Rectal smooth muscle tissue (tissue), 1 donor: ENCODE data around the gene HSD17B12.

Source experiments
- H3K27ac ChIP-seq: one replicate; pipeline ENCODE4 v1.7.0; 2013; ENCODE audit warnings: low read depth, low read length, inconsistent platforms
- H3K27me3 ChIP-seq: one replicate; pipeline ENCODE4 v1.7.0; 2013; ENCODE audit warnings: low read length; ENCODE audit not compliant: control insufficient read depth, insufficient read depth
- H3K36me3 ChIP-seq: one replicate; pipeline ENCODE4 v1.7.0; 2013; ENCODE audit warnings: low read length; ENCODE audit not compliant: control insufficient read depth, insufficient read depth
- H3K4me1 ChIP-seq: one replicate; pipeline ENCODE4 v1.7.0; 2013; ENCODE audit warnings: low read length; ENCODE audit not compliant: control insufficient read depth, insufficient read depth
- H3K4me3 ChIP-seq: one replicate; pipeline ENCODE4 v1.7.0; 2013; ENCODE audit warnings: low read length
- H3K9ac ChIP-seq: one replicate; pipeline ENCODE4 v1.7.0; 2013; ENCODE audit warnings: low read length

The HSD17B12 gene

DNA sequence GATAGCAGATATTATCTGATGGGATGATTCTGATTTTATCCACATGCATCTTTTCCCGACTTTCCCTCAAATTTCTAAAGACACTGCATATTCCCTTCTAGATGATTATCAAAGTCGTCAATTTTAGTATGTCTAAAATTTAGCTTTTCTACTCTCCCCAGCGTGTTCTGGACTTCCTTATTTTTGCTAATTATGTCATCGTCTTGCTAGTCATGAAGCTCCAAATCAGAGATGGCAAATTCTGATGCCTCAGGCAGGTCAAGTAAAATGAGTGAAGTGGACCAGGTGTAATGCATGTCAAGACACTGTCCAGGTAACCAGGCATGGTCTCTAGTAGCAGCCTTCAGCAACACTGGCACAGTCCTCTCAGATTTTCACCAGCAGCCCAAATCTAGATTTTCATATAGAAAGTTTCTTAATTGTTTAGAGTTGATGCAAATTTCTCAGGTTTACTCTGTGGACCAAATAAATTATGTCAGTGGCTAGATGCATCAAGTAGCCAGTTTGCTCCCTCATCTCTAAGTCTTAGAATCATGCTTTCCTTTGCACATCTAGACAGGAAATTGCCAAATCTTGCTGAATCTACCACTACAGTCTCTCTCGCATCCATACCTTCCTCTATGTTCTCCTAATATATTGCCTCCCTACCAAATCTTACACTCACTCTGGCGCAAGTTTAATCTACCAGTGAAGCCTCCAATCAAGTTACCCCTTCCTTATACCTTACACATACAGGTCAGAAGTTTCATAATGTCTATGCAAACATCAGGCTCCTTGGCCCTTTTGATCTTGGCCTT, 10.6 kb downstream of the HSD17B12 start:
- H3K4me1 ChIP-seq, result no peaks in the 10 kb centered on the region
- H3K4me3 ChIP-seq, result no peak overlapping the region
- H3K27ac ChIP-seq, result no peak overlapping the region
- H3K9ac ChIP-seq, result no peak overlapping the region
- no peaks in the 10 kb centered on the region for H3K36me3 ChIP-seq
- no peaks in the 10 kb centered on the region for H3K27me3 ChIP-seq

DNA sequence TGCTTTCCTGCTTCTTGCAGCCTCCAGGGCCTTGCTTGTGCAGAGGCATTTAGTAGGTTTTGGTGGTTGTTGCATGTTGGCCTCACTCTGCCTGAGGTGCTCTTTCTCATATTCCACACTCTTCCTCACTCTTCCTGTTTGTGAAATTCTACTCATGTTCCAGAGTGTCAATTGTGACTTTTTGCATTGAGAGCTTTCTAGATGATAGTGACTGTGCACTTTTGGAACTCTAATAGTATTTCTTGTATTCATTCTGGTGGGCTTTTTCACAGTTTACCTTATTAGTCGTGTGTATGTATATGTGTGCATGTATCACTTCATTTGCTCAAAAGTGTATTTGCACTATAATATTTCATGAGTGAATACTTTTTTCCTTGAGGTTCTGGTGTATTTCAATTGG, 11.3 kb downstream of the HSD17B12 start:
- no peaks in the 10 kb centered on the region for H3K36me3 ChIP-seq
- no peak overlapping the region for H3K27ac ChIP-seq
- H3K4me1 ChIP-seq, result no peaks in the 10 kb centered on the region
- no peak overlapping the region for H3K9ac ChIP-seq
- no peak overlapping the region for H3K4me3 ChIP-seq
- H3K27me3 ChIP-seq, result no peaks in the 10 kb centered on the region

- Histone ChIP-seq H3K4me1 (no peaks in the 10 kb centered on the region), H3K27me3 (no peaks in the 10 kb centered on the region), H3K36me3 (no peaks in the 10 kb centered on the region), H3K4me3 (no peak overlapping the region), H3K9ac (no peak overlapping the region), H3K27ac (no peak overlapping the region)
Measured at GRCh38 chr11:43693069-43693468, 12.5 kb downstream of the HSD17B12 start.

DNA sequence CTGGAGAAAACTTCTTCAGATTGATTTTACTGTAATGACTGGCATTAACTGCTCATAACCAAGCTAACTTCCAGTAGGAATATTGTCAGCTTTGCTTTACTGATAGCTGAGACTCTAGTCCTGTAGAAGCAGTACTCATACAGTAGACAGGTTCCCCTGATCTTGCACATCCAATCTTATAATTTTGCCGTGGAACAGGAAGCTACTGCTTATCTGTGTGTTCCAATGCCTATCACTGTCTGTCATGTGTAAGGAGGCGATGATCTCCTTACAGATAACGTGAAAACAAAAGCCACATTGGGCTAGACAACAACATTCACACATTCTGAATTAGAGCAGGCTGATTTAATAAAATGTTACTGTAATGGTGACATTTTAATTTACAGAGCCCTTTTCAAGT, 13.2 kb downstream of the HSD17B12 start:
- Histone ChIP-seq H3K4me1 (no peaks in the 10 kb centered on the region), H3K27ac (no peak overlapping the region), H3K36me3 (no peaks in the 10 kb centered on the region), H3K9ac (no peak overlapping the region), H3K4me3 (no peak overlapping the region), H3K27me3 (no peaks in the 10 kb centered on the region)

- no peaks in the 10 kb centered on the region for H3K4me1 ChIP-seq
- no peak overlapping the region for H3K4me3 ChIP-seq
- H3K36me3 ChIP-seq, result no peaks in the 10 kb centered on the region
- H3K27ac ChIP-seq, result no peak overlapping the region
- H3K27me3 ChIP-seq, result no peaks in the 10 kb centered on the region
- no peak overlapping the region for H3K9ac ChIP-seq
Measured at GRCh38 chr11:43694477-43694876, 13.9 kb downstream of the HSD17B12 start.

DNA sequence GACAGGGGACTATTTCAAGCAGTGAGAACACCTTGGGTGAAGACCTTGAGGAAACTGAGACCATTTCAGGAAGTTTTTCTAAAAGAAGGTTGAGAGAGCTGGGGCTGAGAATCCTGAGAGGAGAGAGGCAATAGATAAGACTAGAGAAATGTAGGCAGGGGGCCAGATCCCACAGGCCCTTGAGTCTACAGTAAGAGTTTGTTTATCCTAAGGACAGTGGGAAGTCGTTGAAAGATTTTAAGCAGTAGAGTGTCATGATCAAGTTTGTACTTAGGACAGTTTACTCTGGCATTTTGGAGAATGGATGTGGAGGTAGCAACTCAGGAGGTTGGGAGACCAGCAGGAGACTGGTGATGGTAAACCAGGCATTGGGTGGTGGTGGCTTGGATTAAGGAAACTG, 17.1 kb downstream of the HSD17B12 start:
- no peaks in the 10 kb centered on the region for H3K27me3 ChIP-seq
- no peak overlapping the region for H3K4me3 ChIP-seq
- no peak overlapping the region for H3K27ac ChIP-seq
- H3K36me3 ChIP-seq, result no peaks in the 10 kb centered on the region
- no peak overlapping the region for H3K9ac ChIP-seq
- no peaks in the 10 kb centered on the region for H3K4me1 ChIP-seq

DNA sequence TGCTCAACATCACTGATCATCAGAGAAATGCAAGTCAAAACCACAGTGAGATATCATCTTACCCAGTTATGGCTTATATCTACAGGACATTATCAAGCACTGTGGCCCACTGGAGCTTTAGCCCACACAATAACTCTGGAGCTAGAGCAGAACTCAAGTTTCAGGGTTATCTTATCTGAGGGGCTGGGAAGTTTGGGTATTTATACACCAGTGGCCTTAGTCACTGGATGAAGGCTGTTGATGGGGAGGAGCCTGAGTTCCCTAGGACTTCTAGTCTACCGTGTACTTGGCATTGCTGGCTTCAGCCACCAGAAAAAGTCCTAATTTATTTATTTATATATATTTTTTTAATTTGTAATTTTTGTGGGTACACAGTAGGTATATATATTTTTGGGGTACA, 19.3 kb downstream of the HSD17B12 start:
- H3K4me1 ChIP-seq, result no peaks in the 10 kb centered on the region
- H3K27me3 ChIP-seq, result no peaks in the 10 kb centered on the region
- H3K27ac ChIP-seq, result no peak overlapping the region
- H3K4me3 ChIP-seq, result no peak overlapping the region
- no peaks in the 10 kb centered on the region for H3K36me3 ChIP-seq
- no peak overlapping the region for H3K9ac ChIP-seq

DNA sequence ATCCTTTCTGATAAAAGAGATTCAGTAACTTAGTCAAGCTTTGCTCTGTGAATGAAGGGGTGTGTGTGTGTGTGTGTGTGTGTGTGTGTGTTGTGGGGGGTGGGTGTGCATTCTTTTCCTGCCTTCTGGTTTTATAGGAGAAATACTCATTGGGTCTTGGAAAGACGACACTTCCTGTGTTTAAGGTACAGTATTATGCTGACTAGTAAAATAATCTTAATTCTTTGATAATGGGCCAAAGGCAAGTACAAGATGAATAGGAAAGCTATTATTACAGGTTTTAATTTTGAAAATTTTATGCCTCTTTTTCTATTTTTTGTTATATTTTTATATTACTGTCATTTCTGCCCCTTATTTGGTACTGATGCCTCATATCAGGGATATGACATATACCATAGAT, 26.1 kb downstream of the HSD17B12 start:
- no peaks in the 10 kb centered on the region for H3K27me3 ChIP-seq
- H3K36me3 ChIP-seq, result no peaks in the 10 kb centered on the region
- no peak overlapping the region for H3K9ac ChIP-seq
- no peak overlapping the region for H3K27ac ChIP-seq
- H3K4me3 ChIP-seq, result no peak overlapping the region
- no peaks in the 10 kb centered on the region for H3K4me1 ChIP-seq

- no peaks in the 10 kb centered on the region for H3K36me3 ChIP-seq
- no peaks in the 10 kb centered on the region for H3K27me3 ChIP-seq
Measured at GRCh38 chr11:43708776-43709175, 28.2 kb downstream of the HSD17B12 start.

GRCh38 chr11:43709689-43710088, 29.2 kb downstream of the HSD17B12 start:
- no peaks in the 10 kb centered on the region for H3K4me1 ChIP-seq
- H3K36me3 ChIP-seq, result no peaks in the 10 kb centered on the region
- no peak overlapping the region for H3K9ac ChIP-seq
- H3K4me3 ChIP-seq, result no peak overlapping the region
- H3K27ac ChIP-seq, result no peak overlapping the region
- no peaks in the 10 kb centered on the region for H3K27me3 ChIP-seq

More at GRCh38 chr11:43708776-43709175, 28.2 kb downstream of the HSD17B12 start:
- Histone ChIP-seq H3K4me1 (no peaks in the 10 kb centered on the region), H3K27ac (no peak overlapping the region), H3K9ac (no peak overlapping the region), H3K4me3 (no peak overlapping the region)

DNA sequence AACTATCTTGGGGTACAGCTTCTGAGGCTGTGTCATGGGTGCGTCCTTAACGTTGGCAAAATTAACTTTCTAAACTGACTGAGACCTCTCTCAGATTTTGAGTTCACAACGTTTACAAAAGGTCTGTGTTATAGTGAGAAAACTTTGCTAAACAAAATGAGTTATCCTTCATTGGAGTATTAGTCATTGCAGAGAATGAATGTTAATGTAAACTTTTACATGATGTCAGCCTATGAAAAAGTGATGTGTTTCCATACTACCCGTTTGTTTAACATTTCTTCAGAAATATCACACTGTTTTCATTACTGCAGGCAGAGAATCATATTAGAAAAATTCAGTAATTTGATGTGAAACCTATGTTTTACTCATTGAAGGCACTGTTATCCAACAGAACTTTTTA, 32.1 kb downstream of the HSD17B12 start:
- Histone ChIP-seq H3K27me3 (no peaks in the 10 kb centered on the region), H3K4me3 (no peak overlapping the region), H3K36me3 (no peaks in the 10 kb centered on the region), H3K9ac (no peak overlapping the region), H3K27ac (no peak overlapping the region), H3K4me1 (no peaks in the 10 kb centered on the region)

GRCh38 chr11:43718373-43718772, 37.8 kb downstream of the HSD17B12 start:
- H3K27me3 ChIP-seq, result no peaks in the 10 kb centered on the region
- no peaks in the 10 kb centered on the region for H3K4me1 ChIP-seq

DNA sequence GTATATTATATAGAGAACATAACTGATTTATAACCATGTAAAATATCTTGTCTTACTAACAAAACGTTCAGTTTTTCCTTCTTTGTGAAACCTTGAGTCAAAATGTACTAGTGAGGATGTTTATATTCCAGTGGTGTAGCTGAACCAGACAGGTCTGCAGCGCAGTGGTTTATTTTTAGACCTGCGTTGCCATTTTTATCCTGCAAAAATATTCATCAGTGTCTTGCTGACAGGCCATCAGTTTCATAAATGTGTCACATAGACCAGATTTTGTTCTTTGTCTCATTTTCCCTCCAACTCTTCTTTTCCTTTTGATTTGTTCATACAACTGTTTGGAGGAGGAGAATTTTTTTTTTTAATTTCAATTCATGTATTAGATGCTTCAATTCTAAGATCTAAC, 43.1 kb downstream of the HSD17B12 start:
- H3K4me3 ChIP-seq, result no peak overlapping the region
- H3K9ac ChIP-seq, result no peak overlapping the region
- H3K4me1 ChIP-seq, result no peaks in the 10 kb centered on the region
- no peaks in the 10 kb centered on the region for H3K36me3 ChIP-seq
- no peaks in the 10 kb centered on the region for H3K27me3 ChIP-seq
- H3K27ac ChIP-seq, result no peak overlapping the region

More at GRCh38 chr11:43718373-43718772, 37.8 kb downstream of the HSD17B12 start:
- H3K27ac ChIP-seq, result no peak overlapping the region
- H3K4me3 ChIP-seq, result no peak overlapping the region
- H3K9ac ChIP-seq, result no peak overlapping the region
- no peaks in the 10 kb centered on the region for H3K36me3 ChIP-seq
